Astrocyte (in vitro differentiated cells and primary cell): ENCODE results near the gene TRANK1. TPM values are rescaled to one million over a fixed set of nuclear protein-coding genes. Genes with fewer than 3 reads are reported as not detected.

Experiments
- DNase-seq: peaks from one replicate; pipeline ENCODE4 v3.0.0-alpha.2; 2010; ENCODE audit warnings: low read depth
- FAIRE-seq: peaks from 2 replicates; lab custom pipeline; 2011; peaks lifted over from hg19 to GRCh38; lab: Jason Lieb, UNC
- H2AFZ ChIP-seq: 2 replicates; pipeline ENCODE4 v1.6.0; 2012; ENCODE audit warnings: low read depth, low read length, inconsistent platforms
- H3K27ac ChIP-seq: 2 replicates; pipeline ENCODE4 v1.5.1; 2011; ENCODE audit warnings: low read depth, low read length, inconsistent platforms
- H3K27me3 ChIP-seq: 2 replicates; pipeline ENCODE4 v1.6.0; 2011; ENCODE audit warnings: low read length, inconsistent platforms; ENCODE audit not compliant: insufficient read depth
- H3K36me3 ChIP-seq: 2 replicates; pipeline ENCODE4 v1.5.1; 2011; ENCODE audit warnings: low read length, inconsistent platforms; ENCODE audit not compliant: insufficient read depth
- H3K4me1 ChIP-seq: 2 replicates; pipeline ENCODE4 v1.5.1; 2011; ENCODE audit warnings: low read length, inconsistent platforms; ENCODE audit not compliant: insufficient read depth
- H3K4me2 ChIP-seq: 2 replicates; pipeline ENCODE4 v1.6.0; 2012; ENCODE audit warnings: low read length, inconsistent platforms
- H3K4me3 ChIP-seq: 2 replicates; pipeline ENCODE4 v1.5.1; 2011; ENCODE audit warnings: low read depth, mild to moderate bottlenecking, low read length, inconsistent platforms; ENCODE audit not compliant: insufficient read depth
- H3K79me2 ChIP-seq: 2 replicates; pipeline ENCODE4 v1.6.0; 2012; ENCODE audit warnings: mild to moderate bottlenecking, low read length, inconsistent platforms; ENCODE audit not compliant: insufficient read depth
- H3K9ac ChIP-seq: 2 replicates; pipeline ENCODE4 v1.6.0; 2012; ENCODE audit warnings: mild to moderate bottlenecking, low read length, inconsistent platforms
- H3K9me3 ChIP-seq: 2 replicates; pipeline ENCODE4 v1.5.1; 2012; ENCODE audit warnings: low read depth, mild to moderate bottlenecking, low read length, inconsistent platforms; ENCODE audit not compliant: insufficient read depth
- H4K20me1 ChIP-seq: 2 replicates; pipeline ENCODE4 v1.6.0; 2012; ENCODE audit warnings: low read length, inconsistent platforms; ENCODE audit not compliant: insufficient read depth
- H3K27ac Mint-ChIP-seq: one replicate; pipeline ENCODE4 v1.8.0; 2021; ENCODE audit warnings: mild to moderate bottlenecking, mixed read lengths; ENCODE audit not compliant: unreplicated experiment
- H3K27me3 Mint-ChIP-seq: one replicate; pipeline ENCODE4 v1.8.0; 2021; ENCODE audit warnings: low read depth, mixed read lengths; ENCODE audit not compliant: unreplicated experiment
- H3K36me3 Mint-ChIP-seq: one replicate; pipeline ENCODE4 v1.8.0; 2021; ENCODE audit warnings: low read depth, mixed read lengths; ENCODE audit not compliant: unreplicated experiment
- H3K4me1 Mint-ChIP-seq: one replicate; pipeline ENCODE4 v1.8.0; 2021; ENCODE audit warnings: low read depth, mixed read lengths; ENCODE audit not compliant: unreplicated experiment
- H3K4me3 Mint-ChIP-seq: one replicate; pipeline ENCODE4 v1.8.0; 2021; ENCODE audit warnings: mild to moderate bottlenecking, moderate library complexity, mixed read lengths; ENCODE audit not compliant: unreplicated experiment
- H3K9me3 Mint-ChIP-seq: one replicate; pipeline ENCODE4 v1.8.0; 2021; ENCODE audit warnings: mild to moderate bottlenecking, mixed read lengths; ENCODE audit not compliant: unreplicated experiment
- CTCF ChIP-seq: IDR thresholded peaks from 2 replicates; pipeline ENCODE4 v1.5.1; 2011; ENCODE audit warnings: low read depth, mild to moderate bottlenecking, inconsistent platforms, low read length, moderate library complexity; ENCODE audit not compliant: insufficient read depth
- EZH2 ChIP-seq: IDR thresholded peaks from 2 replicates; pipeline ENCODE4 v1.6.1; 2012; ENCODE audit warnings: mild to moderate bottlenecking, low read length, inconsistent platforms; ENCODE audit not compliant: insufficient read depth
- total RNA-seq: library from RNA; stranded (reverse); gene quantifications from 2 replicates; pipeline ENCODE4 v1.2.1, GENCODE V29; 2021

The TRANK1 gene
- total RNA-seq, 1 donor from 2014 or later = 5.6 TPM

GRCh38 chr3:36945333-36945980 lies 603 bp upstream of the TRANK1 start:
- Mint-ChIP-seq H3K4me3 (peak overlapping the region; percentile 74), H3K27ac (no peak overlapping the region), H3K9me3 (peaks cover 11% of the 10 kb centered on the region), H3K36me3 (no peaks in the 10 kb centered on the region), H3K27me3 (peaks cover 25% of the 10 kb centered on the region), H3K4me1 (peaks cover 10% of the 10 kb centered on the region)
- H3K4me3 ChIP-seq = peak overlapping the region; percentile 71
- no peaks in the 10 kb centered on the region for H4K20me1 ChIP-seq
- no peak overlapping the region for H3K27ac ChIP-seq
- peak overlapping the region; percentile 97 for H2AFZ ChIP-seq
- no peaks in the 10 kb centered on the region for H3K27me3 ChIP-seq
- no peak for TF ChIP-seq EZH2
- TF ChIP-seq CTCF = no peak
- H3K9me3 ChIP-seq = no peaks in the 10 kb centered on the region
- FAIRE-seq = no peak
- DNase-seq = no peak
- peak overlapping the region; percentile 82 for H3K9ac ChIP-seq
- no peaks in the 10 kb centered on the region for H3K79me2 ChIP-seq
- peak overlapping the region; percentile 99 for H3K4me2 ChIP-seq
- peaks cover 3% of the 10 kb centered on the region for H3K4me1 ChIP-seq
- H3K36me3 ChIP-seq = no peaks in the 10 kb centered on the region

DNA sequence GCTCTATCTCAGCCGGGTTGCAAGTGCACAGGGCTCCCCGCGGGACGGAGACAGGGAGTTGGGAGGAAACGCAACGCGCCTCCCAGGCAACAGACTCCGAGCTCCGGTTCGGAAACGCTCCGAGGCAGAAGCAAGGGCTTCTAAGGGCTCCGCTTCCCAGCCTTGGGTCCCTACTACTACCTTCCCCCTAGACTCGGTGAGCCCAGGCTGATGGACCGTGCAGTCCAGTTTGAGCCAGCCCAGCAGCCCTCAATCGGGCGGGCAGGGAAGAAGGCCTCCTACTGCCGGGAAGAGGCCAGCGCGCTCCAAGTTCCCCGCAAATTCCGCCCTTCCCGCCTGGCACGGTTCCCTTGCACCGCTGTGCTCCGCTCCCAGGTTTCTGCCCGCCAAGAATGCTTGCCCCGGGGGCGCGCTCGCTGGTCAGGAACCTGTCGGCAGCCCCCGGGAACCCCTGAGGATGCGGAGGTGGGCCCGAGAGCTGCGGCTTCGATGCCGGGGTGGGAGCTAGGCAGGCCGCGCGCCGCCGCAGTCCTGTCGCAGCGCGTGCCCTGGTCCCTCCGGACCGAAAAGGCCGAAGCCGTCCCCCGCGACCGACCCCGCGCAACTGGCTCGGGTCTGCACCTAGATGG lies 728 bp downstream of the TRANK1 start:
- Histone ChIP-seq H3K4me3 (peak overlapping the region; percentile 71), H2AFZ (peak overlapping the region; percentile 97), H3K4me2 (peak overlapping the region; percentile 99), H3K27ac (peak overlapping the region; percentile 38), H3K9me3 (no peaks in the 10 kb centered on the region), H3K27me3 (no peaks in the 10 kb centered on the region), H3K79me2 (no peaks in the 10 kb centered on the region), H3K9ac (peak overlapping the region; percentile 82), H4K20me1 (no peaks in the 10 kb centered on the region), H3K36me3 (no peaks in the 10 kb centered on the region), H3K4me1 (peaks cover 3% of the 10 kb centered on the region)
- H3K27ac Mint-ChIP-seq = peak overlapping the region; percentile 53
- H3K27me3 Mint-ChIP-seq = peaks cover 25% of the 10 kb centered on the region
- peaks cover 11% of the 10 kb centered on the region for H3K9me3 Mint-ChIP-seq
- DNase-seq = peak; percentile 52
- no peaks in the 10 kb centered on the region for H3K36me3 Mint-ChIP-seq
- TF ChIP-seq EZH2 (no peak), CTCF (no peak)
- no peak for FAIRE-seq
- H3K4me3 Mint-ChIP-seq = peak overlapping the region; percentile 77
- peaks cover 10% of the 10 kb centered on the region for H3K4me1 Mint-ChIP-seq

GRCh38 chr3:36943601-36944000 lies 1.3 kb downstream of the TRANK1 start:
- Histone ChIP-seq H3K4me2 (peak overlapping the region; percentile 99), H4K20me1 (no peaks in the 10 kb centered on the region), H2AFZ (peak overlapping the region; percentile 97), H3K9me3 (no peaks in the 10 kb centered on the region), H3K27me3 (no peaks in the 10 kb centered on the region), H3K36me3 (no peaks in the 10 kb centered on the region), H3K4me3 (peak overlapping the region; percentile 71), H3K9ac (peak overlapping the region; percentile 82), H3K27ac (no peak overlapping the region), H3K4me1 (peaks cover 3% of the 10 kb centered on the region), H3K79me2 (no peaks in the 10 kb centered on the region)
- Mint-ChIP-seq H3K27ac (peak overlapping the region; percentile 53), H3K4me1 (peaks cover 10% of the 10 kb centered on the region), H3K27me3 (peaks cover 25% of the 10 kb centered on the region), H3K36me3 (no peaks in the 10 kb centered on the region), H3K4me3 (peak overlapping the region; percentile 77), H3K9me3 (peaks cover 11% of the 10 kb centered on the region)
- no peak for FAIRE-seq
- no peak for TF ChIP-seq EZH2
- no peak for TF ChIP-seq CTCF
- no peak for DNase-seq
